ENCODE measurements around the gene DDX43.

DNA sequence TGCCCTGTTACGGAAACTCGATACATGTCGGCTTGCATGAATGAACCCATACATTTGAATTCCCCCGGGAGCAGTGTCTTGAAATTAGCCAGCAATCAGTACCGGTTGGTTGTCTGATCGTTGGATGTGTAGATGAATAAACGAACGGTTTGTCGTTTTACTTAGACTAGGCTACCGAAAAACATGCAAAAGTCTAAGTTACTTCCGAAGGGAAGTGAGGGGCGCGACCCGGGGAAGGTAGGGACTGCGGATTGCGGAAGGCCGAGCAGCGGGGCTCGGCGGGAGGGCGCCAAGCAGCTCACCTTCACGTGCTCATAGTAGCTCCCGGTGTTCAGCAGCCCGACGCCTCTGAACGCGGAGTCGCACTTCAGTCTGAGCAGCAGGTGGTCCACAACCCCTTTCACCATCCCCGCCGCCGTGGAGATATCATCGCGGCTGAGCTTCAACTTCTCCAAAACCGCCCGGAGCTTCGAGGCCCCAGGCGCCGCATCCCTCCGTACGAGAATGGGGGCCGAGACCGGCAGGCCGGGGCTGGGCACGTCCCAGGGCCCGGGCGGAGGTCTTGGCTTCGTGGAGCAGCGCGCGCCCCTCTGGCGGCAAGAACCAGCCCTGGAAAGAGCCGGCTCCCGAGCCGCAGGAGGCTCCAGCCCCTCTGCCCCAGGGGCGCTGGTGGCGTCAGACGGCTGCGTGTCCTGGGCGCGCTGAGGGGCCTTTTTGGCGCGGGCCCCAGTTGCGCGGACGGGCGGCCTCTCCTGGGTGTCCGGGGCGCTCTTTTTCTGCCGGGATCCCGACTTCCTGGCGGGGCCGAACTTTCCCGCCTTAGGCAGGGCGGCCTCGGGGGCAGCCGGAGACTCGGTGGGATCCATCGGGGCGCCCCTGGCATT lies 56.8 kb downstream of the DDX43 start:
- TF ChIP-seq CTCF (conservative IDR thresholded peaks at IDR 0.05; ENCODE audit: low read depth, low read length) (no peak), POLR2A (IDR thresholded peaks at IDR 0.05; ENCODE audit: low read depth, low read length) (no peak), CEBPB (IDR thresholded peaks at IDR 0.05; ENCODE audit: low read depth, low read length) (no peak), RAD21 (IDR thresholded peaks at IDR 0.05; ENCODE audit: low read length) (no peak), SMC3 (IDR thresholded peaks at IDR 0.05; ENCODE audit: low read depth, low read length) (no peak), BHLHE40 (IDR thresholded peaks at IDR 0.05; ENCODE audit: low read depth, low read length) (peak; percentile 29; the same call in 1 of the 2 replicates), MAFK (IDR thresholded peaks at IDR 0.05; ENCODE audit: low read depth, low read length) (no peak), ELK1 (IDR thresholded peaks at IDR 0.05; ENCODE audit: borderline replicate concordance, low read depth, low read length) (no peak), MAZ (IDR thresholded peaks at IDR 0.05; ENCODE audit: borderline replicate concordance, low read depth, low read length) (no peak), RFX5 (IDR thresholded peaks at IDR 0.05; ENCODE audit: low read depth, low read length) (no peak)
- TF ChIP-seq, protein P1, sequence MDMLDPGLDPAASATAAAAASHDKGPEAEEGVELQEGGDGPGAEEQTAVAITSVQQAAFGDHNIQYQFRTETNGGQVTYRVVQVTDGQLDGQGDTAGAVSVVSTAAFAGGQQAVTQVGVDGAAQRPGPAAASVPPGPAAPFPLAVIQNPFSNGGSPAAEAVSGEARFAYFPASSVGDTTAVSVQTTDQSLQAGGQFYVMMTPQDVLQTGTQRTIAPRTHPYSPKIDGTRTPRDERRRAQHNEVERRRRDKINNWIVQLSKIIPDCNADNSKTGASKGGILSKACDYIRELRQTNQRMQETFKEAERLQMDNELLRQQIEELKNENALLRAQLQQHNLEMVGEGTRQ (IDR thresholded peaks at IDR 0.05; ENCODE audit: low read depth, low read length): no peak

Measured in IMR-90 (cell line).